Left ventricle myocardium inferior (tissue), 1 donor: ENCODE measurements around the gene EFNA5. TPM values are rescaled to one million over a fixed set of nuclear protein-coding genes. Genes with fewer than 3 reads are reported as not detected.

Source experiments
- DNase-seq: peaks from one replicate; pipeline ENCODE4 v3.0.0-alpha.2; 2020
- H3K27ac ChIP-seq: fragments of 200-600 bp; replicated peaks from 2 replicates; pipeline ENCODE4 v1.8.0; 2021
- H3K27me3 ChIP-seq: fragments of 200-600 bp; 2 replicates; pipeline ENCODE4 v1.8.0; 2021; ENCODE audit warnings: low read depth
- H3K36me3 ChIP-seq: fragments of 200-600 bp; 2 replicates; pipeline ENCODE4 v1.8.0; 2021
- H3K4me1 ChIP-seq: fragments of 200-600 bp; 2 replicates; pipeline ENCODE4 v1.8.0; 2021
- H3K4me3 ChIP-seq: fragments of 200-600 bp; 2 replicates; pipeline ENCODE4 v1.8.0; 2021; ENCODE audit warnings: mild to moderate bottlenecking, moderate library complexity
- H3K9me3 ChIP-seq: fragments of 200-600 bp; replicated peaks from 2 replicates; pipeline ENCODE4 v1.8.0; 2021
- intact Hi-C: fragments of 100-400 bp; cut with micrococcal nuclease; formaldehyde crosslinking; loops from one replicate; pipeline ENCODE4 v1.11.0; 2022
- total RNA-seq: library from RNA; stranded (reverse); fragmentation: NEBNext Ultra II Directional; extraction: Animal tissue kit (Norgen Biotek cat#: 25700); gene quantifications from one replicate; pipeline ENCODE4 v1.2.1, GENCODE V29; 2021
- TF ChIP-seq, protein P1 (sequence below): fragments of 200-600 bp; IDR thresholded peaks from 2 replicates; pipeline ENCODE4 v1.8.0; 2021; ENCODE audit warnings: antibody characterized with exemption, mild to moderate bottlenecking, borderline replicate concordance
- donor health status: DM: no; HTN: yes; CAD: no; lungs with severe emphysema.

Gene EFNA5
- total RNA-seq, 1 donor from 2014 or later, result 28.2 TPM

DNA sequence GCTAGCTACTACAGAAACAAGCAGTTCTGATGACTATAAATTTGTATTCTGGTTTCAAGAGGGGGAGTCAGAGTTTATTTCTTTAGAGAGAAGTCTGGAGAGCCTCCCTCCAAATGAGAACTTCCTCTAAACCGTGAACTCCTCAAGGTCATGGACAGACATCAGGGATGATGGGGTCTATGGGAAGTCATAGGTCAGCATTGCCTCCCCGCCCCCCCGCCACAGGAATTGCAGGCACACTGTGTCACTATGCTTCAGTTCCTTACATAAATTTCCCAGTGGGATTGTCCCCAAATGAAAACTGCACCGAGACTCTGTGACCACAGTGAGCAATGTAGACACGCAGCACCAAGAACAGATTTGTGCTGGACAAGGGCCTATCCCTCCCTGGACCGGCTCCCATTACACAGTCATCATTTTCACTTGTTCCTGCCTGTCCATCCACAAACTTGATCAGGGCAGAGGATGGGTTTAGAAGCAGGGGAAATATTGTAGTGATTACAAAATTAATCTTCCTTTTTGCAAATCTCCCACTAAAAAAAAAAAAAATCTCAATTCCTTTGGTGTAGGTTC is 300.3 kb downstream of the EFNA5 start:
- intact Hi-C loops, result no loop called here
- no peaks in the 10 kb centered on the region for H3K9me3 ChIP-seq
- H3K27me3 ChIP-seq, result no peaks in the 10 kb centered on the region
- no peak overlapping the region for H3K27ac ChIP-seq
- DNase-seq, result no peak
- no peaks in the 10 kb centered on the region for H3K4me1 ChIP-seq
- TF ChIP-seq, protein P1, sequence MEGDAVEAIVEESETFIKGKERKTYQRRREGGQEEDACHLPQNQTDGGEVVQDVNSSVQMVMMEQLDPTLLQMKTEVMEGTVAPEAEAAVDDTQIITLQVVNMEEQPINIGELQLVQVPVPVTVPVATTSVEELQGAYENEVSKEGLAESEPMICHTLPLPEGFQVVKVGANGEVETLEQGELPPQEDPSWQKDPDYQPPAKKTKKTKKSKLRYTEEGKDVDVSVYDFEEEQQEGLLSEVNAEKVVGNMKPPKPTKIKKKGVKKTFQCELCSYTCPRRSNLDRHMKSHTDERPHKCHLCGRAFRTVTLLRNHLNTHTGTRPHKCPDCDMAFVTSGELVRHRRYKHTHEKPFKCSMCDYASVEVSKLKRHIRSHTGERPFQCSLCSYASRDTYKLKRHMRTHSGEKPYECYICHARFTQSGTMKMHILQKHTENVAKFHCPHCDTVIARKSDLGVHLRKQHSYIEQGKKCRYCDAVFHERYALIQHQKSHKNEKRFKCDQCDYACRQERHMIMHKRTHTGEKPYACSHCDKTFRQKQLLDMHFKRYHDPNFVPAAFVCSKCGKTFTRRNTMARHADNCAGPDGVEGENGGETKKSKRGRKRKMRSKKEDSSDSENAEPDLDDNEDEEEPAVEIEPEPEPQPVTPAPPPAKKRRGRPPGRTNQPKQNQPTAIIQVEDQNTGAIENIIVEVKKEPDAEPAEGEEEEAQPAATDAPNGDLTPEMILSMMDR, result no peak
- H3K36me3 ChIP-seq, result no peaks in the 10 kb centered on the region
- H3K4me3 ChIP-seq, result no peak overlapping the region

DNA sequence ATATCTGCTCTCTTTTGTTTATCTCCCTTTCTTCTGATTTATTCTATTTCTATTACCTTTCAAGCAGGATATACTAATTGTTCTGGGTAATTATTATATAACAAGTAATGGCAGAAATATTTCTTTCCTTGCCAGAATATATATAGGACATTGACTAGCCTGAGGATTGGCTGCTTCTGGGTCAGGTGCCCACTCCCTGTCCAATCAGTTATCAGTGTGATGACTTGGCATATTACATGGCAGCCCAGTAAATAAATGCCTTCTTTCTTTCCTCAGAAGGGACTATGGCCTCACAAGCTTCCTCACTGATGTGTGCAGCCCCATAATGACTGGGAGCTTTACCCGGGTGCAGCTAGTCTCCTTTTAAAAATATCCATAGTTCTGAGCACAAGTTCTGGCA is 301.1 kb downstream of the EFNA5 start:
- H3K4me3 ChIP-seq, result no peak overlapping the region
- no peaks in the 10 kb centered on the region for H3K27me3 ChIP-seq
- no peaks in the 10 kb centered on the region for H3K4me1 ChIP-seq
- H3K9me3 ChIP-seq, result no peaks in the 10 kb centered on the region
- no peak for DNase-seq
- TF ChIP-seq, protein P1, result no peak
- intact Hi-C loops, result no loop called here
- no peak overlapping the region for H3K27ac ChIP-seq
- H3K36me3 ChIP-seq, result no peaks in the 10 kb centered on the region

DNA sequence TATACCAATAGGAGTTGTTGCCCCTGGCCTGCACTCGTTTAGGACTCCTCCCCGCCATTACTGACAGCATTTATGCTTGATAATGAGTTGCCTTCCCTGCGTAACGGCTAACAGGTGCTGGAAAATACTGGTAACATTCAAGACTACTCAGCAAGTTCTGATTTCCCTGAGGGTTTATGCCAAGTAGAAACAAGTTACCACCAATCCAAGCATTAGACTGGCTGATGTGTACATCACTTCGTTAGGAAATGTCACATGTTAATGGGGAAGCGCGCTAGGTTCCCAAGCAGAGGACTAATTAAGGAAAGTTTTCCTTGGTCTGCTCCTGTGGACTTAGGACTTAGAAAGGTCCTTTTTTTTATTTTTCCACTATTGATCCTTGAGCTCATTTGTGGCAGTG is 302.1 kb downstream of the EFNA5 start:
- no peaks in the 10 kb centered on the region for H3K36me3 ChIP-seq
- TF ChIP-seq, protein P1, result no peak
- intact Hi-C loops, result no loop called here
- DNase-seq, result no peak
- no peaks in the 10 kb centered on the region for H3K4me1 ChIP-seq
- H3K9me3 ChIP-seq, result no peaks in the 10 kb centered on the region
- H3K27me3 ChIP-seq, result no peaks in the 10 kb centered on the region
- no peak overlapping the region for H3K4me3 ChIP-seq
- H3K27ac ChIP-seq, result no peak overlapping the region

DNA sequence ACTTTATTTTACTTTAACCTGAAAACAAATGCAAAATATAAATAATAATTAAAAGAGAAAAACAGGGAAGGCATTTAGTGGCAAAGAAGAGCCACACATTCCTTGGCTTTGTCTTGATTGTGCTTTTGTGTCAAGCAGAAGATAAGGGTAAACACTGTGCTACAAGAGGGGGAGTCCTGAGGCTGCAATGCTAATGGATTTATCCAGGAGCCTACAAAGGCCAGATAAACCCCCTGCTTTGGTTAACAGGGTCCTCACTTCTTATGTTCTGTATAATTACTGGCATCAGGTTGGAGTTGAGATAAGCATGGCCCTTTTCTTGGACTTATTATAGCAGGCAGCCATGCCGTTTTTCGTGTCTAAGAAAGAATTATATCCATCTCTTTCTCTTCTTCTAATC is 302.8 kb downstream of the EFNA5 start:
- Histone ChIP-seq H3K4me3 (no peak overlapping the region), H3K27ac (no peak overlapping the region), H3K4me1 (no peaks in the 10 kb centered on the region), H3K9me3 (no peaks in the 10 kb centered on the region), H3K36me3 (no peaks in the 10 kb centered on the region), H3K27me3 (no peaks in the 10 kb centered on the region)
- intact Hi-C loops, result no loop called here
- TF ChIP-seq, protein P1, result no peak
- DNase-seq, result no peak

DNA sequence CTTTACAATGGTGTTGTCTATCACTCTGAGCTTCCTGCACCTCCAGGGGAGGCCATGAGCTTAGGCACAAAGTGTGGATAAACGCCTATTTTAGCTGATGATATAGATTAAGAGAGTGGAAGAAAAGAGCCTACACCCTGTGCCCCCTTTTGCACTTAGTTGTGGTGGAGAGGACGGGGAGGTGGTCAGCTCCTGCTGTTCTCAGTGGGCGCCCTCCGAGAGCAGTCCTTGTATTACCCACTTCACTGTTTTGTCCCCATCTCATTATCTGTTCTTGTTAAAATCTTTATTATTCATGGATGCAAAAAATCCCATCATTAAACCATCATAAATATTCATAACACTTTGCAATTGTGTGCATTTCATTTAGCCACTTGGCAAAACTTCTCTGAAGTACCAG is 303.3 kb downstream of the EFNA5 start:
- intact Hi-C loops, result no loop called here
- Histone ChIP-seq H3K27ac (no peak overlapping the region), H3K4me1 (no peaks in the 10 kb centered on the region)

More for the DNA sequence above, 303.3 kb downstream of the EFNA5 start:
- Histone ChIP-seq H3K27me3 (no peaks in the 10 kb centered on the region), H3K9me3 (no peaks in the 10 kb centered on the region), H3K36me3 (no peaks in the 10 kb centered on the region), H3K4me3 (no peak overlapping the region)
- DNase-seq, result no peak
- TF ChIP-seq, protein P1, result no peak
